GM21529 (cell line): Measurements from ENCODE around the gene ACTN2.

Experiments used
- ATAC-seq: cut with Tn5 transposase; IDR thresholded peaks from one replicate; pipeline ENCODE4 v1.9.1; 2021; ENCODE audit not compliant: unreplicated experiment

Gene ACTN2

DNA sequence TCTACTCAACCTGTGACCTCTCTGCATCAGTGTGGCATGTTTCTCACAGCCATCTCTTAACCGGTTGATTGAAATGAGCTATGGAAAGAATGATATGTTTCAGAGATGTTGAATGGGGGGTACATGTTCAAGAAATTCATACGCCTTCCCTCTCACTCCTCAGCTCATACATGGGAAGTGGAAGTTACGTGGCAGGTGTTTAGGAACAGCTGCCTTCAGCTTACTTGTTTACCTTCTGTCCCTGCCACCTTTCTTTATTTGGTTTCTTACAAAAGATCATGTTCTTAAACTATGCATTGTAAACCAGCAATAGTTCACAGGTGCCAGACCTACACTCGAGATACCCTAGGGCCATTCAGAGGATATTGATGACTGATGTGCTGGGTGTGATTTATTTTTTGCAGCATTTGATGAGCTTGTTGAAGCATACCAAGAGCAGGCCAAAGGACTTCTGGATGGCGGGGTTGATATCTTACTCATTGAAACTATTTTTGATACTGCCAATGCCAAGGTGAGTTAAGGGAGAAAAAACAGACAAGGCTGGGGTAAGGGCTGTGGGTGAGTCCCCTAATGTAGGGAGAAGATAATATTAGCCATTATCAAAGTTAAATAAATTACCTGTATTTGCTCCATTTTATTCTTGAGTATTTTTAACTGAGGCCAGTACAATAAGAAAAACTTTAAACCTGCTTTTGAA is 126.2 kb downstream of the ACTN2 start:
- ATAC-seq: no peak
